Breast epithelium (tissue), 3 donors: ENCODE measurements around the gene TMSB10.

Experiments used
- CTCF ChIP-seq, 3 donors: fragments of 450-650 bp; IDR thresholded peaks; one replicate each; pipeline ENCODE4 v1.5.1; 2016 to 2017; ENCODE audit warnings: antibody characterized with exemption in 3 of 3, mild to moderate bottlenecking in 3 of 3, moderate library complexity in 3 of 3
- POLR2AphosphoS5 ChIP-seq, 3 donors: sonication (generic); formaldehyde crosslinking; IDR thresholded peaks; one replicate each; pipeline ENCODE4 v1.6.1; 2017; ENCODE audit warnings: antibody characterized with exemption in 3 of 3

- TF ChIP-seq CTCF (IDR thresholded peaks at IDR 0.05) (no peak), POLR2AphosphoS5 (IDR thresholded peaks at IDR 0.05) (no peak)
These were observed 43.9 kb upstream of the TMSB10 start for GRCh38 chr2:84861539-84861938.
